A549 treated with DMSO at 1 μM for 4 hours (cell line): ENCODE data around the gene SLC17A5. TPM values are rescaled to one million over a fixed set of nuclear protein-coding genes. Genes with fewer than 3 reads are reported as not detected.

Experiments used
- total RNA-seq: library from RNA; stranded (reverse); fragments of 200-300 nt; extraction: Qiagen RNA extraction; gene quantifications from 5 replicates; pipeline ENCODE4 v1.2.3, GENCODE V29; 2022; ENCODE audit warnings: low read depth

The SLC17A5 gene, protein sequence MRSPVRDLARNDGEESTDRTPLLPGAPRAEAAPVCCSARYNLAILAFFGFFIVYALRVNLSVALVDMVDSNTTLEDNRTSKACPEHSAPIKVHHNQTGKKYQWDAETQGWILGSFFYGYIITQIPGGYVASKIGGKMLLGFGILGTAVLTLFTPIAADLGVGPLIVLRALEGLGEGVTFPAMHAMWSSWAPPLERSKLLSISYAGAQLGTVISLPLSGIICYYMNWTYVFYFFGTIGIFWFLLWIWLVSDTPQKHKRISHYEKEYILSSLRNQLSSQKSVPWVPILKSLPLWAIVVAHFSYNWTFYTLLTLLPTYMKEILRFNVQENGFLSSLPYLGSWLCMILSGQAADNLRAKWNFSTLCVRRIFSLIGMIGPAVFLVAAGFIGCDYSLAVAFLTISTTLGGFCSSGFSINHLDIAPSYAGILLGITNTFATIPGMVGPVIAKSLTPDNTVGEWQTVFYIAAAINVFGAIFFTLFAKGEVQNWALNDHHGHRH
- total RNA-seq = 8.8 to 10.6 TPM (median 9.2 TPM) in 5 replicates

DNA sequence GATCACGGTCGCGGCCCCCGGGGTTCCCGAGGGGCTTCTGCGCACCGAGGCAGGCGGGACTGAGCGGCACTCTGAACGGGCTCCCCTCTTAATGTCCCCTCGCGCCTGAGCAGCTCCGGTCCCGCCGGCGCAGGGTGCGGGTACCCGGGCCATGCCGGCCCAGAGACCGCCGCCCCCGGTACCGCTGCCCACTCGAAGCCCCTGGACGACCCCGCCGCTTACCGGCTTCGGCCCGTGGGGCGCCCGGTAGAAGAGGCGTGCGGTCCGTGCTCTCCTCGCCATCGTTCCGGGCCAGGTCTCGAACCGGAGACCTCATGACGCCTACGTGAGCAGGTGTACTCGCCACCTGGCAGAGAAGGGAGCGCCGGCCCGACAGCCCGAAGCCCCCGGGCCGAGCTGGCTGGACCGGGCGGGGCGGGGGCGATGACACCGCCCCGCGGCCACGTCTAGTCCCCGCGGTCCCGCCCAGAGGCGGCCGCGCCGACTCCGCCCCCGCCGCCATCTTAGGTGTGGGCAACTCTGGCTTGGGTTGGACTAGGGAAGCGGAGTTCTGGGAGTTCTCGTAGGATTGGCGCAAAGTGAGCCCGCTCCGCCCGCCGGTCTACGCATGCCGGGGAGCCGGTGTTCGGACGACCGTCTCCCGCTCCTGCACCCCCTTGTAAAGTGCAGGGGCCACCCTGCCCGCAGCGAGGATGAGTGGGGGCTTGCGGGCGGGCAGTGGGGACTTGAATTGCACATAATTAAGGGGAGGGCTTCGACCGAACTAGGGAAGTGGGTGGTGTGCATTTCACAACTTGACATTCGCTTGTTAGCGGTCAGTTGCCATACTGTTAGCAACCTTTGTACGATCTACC is at the start of gene SLC17A5:
TSS of gene SLC17A5 (minus strand) at position 422 of the 854 bp plus-strand sequence. CDS start at position 316, 106 bp downstream.

DNA sequence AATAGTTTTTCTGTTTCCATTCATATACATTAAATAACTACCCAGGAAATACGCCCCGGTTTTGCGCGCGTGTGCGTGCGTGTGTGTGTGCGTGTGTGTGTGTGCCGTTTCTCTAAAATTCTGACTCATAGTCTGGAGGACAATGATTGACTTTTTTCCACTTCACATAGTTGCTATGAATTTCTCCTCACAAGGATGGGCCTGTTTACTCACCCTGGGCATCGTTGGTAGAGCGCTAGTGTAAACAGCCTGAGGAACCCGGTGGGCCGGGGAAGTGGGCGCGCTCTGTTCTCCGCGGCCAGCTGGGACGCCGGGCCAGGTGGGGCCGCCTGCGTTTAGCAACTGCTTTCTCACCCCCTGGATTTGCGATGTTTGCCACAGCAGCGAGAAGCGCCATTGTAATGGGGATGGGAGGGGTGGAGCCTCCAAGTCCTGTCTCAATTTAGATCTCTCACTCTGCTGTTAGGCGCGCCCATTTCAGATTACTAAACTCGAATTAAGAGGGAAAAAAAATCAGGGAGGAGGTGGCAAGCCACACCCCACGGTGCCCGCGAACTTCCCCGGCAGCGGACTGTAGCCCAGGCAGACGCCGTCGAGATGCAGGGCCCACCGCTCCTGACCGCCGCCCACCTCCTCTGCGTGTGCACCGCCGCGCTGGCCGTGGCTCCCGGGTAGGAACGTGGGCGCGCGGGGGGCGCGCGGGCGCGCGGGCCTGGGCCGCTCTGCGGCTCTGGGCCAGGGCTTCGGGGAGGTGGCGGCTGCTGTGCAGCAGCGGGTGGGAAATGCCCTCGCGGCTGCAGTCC is 42.0 kb upstream of the SLC17A5 start, which contains the start of gene CD109:
TSS of gene CD109 (plus strand) at position 585 of the 803 bp plus-strand sequence. CDS start at position 598, 13 bp downstream.

Other genes starting within 250 kb of the SLC17A5 start
- 4.5 to 7.5 TPM (median 6.8 TPM) in 5 replicates for gene CGAS, start 201.7 kb downstream of the SLC17A5 start, total RNA-seq
- gene MTO1, start 192.3 kb downstream of the SLC17A5 start, total RNA-seq = 10.1 to 12.9 TPM (median 12.0 TPM) in 5 replicates
- gene EEF1A1, start 133.0 kb downstream of the SLC17A5 start, total RNA-seq = 7,709 to 8,283 TPM (median 7,930 TPM) in 5 replicates
- 23.1 to 42.9 TPM (median 32.3 TPM) in 5 replicates for gene CD109, start 42.2 kb upstream of the SLC17A5 start, total RNA-seq